ENCODE results near the gene ABCC4.

- TF ChIP-seq CTCF (IDR thresholded peaks at IDR 0.05): no peak
- no peak for TF ChIP-seq POLR2A (IDR thresholded peaks at IDR 0.05)
- TF ChIP-seq POLR2AphosphoS5 (IDR thresholded peaks at IDR 0.05): no peak
Measured at GRCh38 chr13:95195146-95195545, 106.1 kb downstream of the ABCC4 start.
